Stimulated activated CD4-positive, alpha-beta T cell treated with anti-CD3 and anti-CD28 coated beads, Interleukin-12 subunit alpha, Interleukin-12 subunit beta, amount 100 ng/mL, for 24 hours (primary cell): ENCODE data around the gene VWA1.
"Not testable (repeated sequence)": the region's sequence is repeated elsewhere in the genome, so short reads cannot be mapped to it uniquely, and the experiment has no call there.

Experiments used
- DNase-seq, 2 experiments: peaks; one replicate each; pipeline ENCODE4 v3.0.0-alpha.2; 2020; ENCODE audit warnings: low read depth in 2 of 2

VWA1 gene

GRCh38 chr1:1423245-1423597 lies 12.3 kb upstream of the VWA1 start:
- no peak for DNase-seq

- no peak for DNase-seq
Measured at GRCh38 chr1:1424707-1425106, 10.8 kb upstream of the VWA1 start.

- no peak for DNase-seq
Measured at GRCh38 chr1:1425426-1425752, 10.1 kb upstream of the VWA1 start.

- no peak for DNase-seq
Measured at GRCh38 chr1:1425753-1426495, 9.6 kb upstream of the VWA1 start.

- no peak for DNase-seq
Measured at GRCh38 chr1:1426496-1427105, 8.9 kb upstream of the VWA1 start.

GRCh38 chr1:1427106-1427819 lies 8.2 kb upstream of the VWA1 start:
- DNase-seq: no peak

- DNase-seq: no peak
Measured at GRCh38 chr1:1427820-1428148, 7.7 kb upstream of the VWA1 start.

GRCh38 chr1:1428174-1428573 lies 7.3 kb upstream of the VWA1 start:
- no peak for DNase-seq

- not testable (repeated sequence) for DNase-seq
Measured at GRCh38 chr1:1428967-1429366, 6.5 kb upstream of the VWA1 start.

GRCh38 chr1:1429671-1430073 lies 5.8 kb upstream of the VWA1 start:
- DNase-seq: no peak

- DNase-seq: no peak
Measured at GRCh38 chr1:1430114-1430982, 5.1 kb upstream of the VWA1 start.

GRCh38 chr1:1430992-1431844 lies 4.3 kb upstream of the VWA1 start:
- no peak for DNase-seq

GRCh38 chr1:1431845-1432273 lies 3.6 kb upstream of the VWA1 start:
- no peak for DNase-seq

GRCh38 chr1:1432274-1432950 lies 3.1 kb upstream of the VWA1 start:
- DNase-seq: no peak

- DNase-seq: no peak
Measured at GRCh38 chr1:1432951-1433803, 2.3 kb upstream of the VWA1 start.

GRCh38 chr1:1433804-1434130 lies 1.7 kb upstream of the VWA1 start:
- DNase-seq: peak; percentile 49 to 62

GRCh38 chr1:1434131-1434823 lies 1.2 kb upstream of the VWA1 start:
- DNase-seq: no peak

GRCh38 chr1:1434824-1435105 lies 725 bp upstream of the VWA1 start:
- DNase-seq: no peak

GRCh38 chr1:1435911-1436629 lies 580 bp downstream of the VWA1 start:
- DNase-seq: no peak
